ENCODE data around the gene UBALD2.

DNA sequence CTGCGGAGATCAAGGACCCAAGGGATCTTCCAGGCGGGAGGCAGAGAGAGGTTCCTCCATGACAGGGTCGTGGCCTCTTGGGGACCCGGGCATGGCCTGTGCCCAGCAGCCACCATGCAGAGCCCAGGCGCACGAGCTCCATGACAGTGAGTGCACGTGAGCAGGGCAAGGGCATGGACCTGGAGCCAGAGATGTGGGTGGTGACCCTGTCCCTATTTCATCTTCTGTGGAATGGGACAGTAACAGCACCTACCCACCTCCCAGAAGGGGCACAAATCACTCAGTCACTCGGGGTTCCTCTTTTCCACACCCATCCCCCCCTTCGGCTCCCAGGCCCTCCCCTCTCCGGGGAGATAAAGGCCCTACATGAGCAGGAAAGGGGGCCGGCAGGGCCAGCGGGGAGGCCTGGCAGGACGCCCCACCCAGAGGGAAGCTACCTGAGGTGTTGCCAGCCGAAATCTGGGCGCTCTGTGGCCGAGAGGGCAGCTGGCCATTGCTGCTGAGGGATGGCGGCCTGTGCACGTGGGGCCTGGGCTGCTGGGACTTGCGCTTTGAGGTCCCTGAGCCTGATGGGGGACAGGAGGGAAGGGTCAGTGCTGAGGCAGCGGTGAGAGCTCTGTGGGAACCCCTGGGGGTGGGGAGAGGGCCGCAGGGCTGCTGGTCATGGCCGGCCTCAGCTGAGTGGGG is 10.4 kb downstream of the UBALD2 start:
- no peak for TF ChIP-seq POLR2AphosphoS5 (IDR thresholded peaks at IDR 0.05)
- no peak for TF ChIP-seq CTCF (IDR thresholded peaks at IDR 0.05)
